Stimulated activated CD4-positive, alpha-beta T cell treated with anti-CD3 and anti-CD28 coated beads, TNF-alpha, amount 100 ng/mL, for 4 hours (primary cell): Measurements from ENCODE around the gene MEF2B.

Source experiments
- DNase-seq, 3 experiments: peaks; one replicate each; pipeline ENCODE4 v3.0.0-alpha.2; 2020; ENCODE audit warnings: low read depth in 3 of 3

The MEF2B gene

GRCh38 chr19:19098703-19099632 lies 71.1 kb downstream of the MEF2B start:
- no peak for DNase-seq

- DNase-seq, result no peak
These were observed 71.9 kb downstream of the MEF2B start for GRCh38 chr19:19098084-19098702.

DNA sequence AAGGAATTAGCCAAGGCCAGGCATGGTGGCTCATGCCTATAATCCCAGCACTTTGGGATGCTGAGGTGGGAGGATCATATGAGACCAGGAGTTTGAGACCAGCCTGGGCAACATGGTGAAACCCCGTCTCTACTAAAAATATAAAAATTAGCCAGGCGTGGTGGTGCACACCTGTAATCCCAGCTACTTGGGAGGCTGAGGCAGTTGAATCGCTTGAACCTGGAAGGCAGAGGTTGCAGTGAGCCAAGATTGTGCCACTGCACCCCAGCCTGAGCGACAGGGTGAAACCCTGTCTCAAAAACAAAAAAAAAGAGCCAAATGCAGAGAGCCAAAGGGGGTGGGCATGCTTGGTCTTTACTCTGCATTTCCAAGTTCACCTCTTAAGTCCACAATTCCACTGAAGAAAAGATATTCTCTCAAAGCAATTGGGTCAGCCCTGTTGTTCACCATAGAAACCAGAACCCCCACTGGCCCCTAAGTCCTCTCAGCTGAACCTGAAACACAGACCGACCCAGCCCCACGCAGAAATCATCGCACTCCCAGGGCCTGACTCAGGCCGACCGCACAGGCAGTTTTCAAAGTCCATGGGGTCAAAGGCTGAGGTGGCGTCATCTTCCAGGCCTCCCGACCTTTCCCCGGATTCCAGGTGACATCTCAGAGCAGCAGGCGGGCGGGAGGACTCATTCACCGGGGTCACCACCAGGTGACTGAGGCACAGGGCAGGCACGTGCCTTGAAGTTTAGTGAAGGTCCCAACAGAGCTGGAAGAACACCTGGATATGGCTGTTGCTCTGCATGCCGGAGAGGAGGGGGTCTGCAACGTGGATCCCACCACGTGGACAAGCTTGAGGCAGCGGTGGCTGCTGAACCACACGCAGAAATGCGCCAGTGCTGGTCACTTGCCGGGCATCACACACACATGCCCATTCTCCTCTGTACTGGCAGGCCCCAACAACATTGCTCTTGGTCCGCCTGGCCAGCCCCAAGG lies 73.1 kb downstream of the MEF2B start:
- DNase-seq, result no peak

DNA sequence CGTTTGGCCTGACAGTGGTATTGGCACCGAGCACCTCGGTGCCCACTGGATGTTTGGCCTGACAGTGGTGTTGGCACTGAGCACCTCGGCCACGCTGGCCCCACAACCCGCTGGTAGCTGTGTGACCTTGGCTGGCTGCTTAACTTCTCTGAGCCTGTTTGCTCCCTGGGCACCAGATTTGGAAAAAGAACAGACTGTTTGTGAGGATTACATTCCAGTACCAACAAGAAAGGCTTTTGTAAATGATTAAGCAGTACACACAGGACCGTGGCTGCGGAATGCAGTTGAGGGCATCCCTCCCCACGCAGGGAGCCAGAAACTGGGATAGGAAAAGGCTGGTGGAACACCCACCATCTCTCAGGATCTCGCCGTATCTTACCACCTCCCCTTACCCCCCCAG lies 74.4 kb downstream of the MEF2B start:
- DNase-seq, result no peak
